Ovary (tissue), 3 donors: ENCODE measurements around the gene POM121L12.

Source experiments
- CTCF ChIP-seq, 3 donors: fragments of 450-650 bp in 2 of 3; fragments of 200-600 bp in 1 of 3; IDR thresholded peaks; one replicate each; pipeline versions ENCODE4 v1.5.1 to v1.8.0; 2016 to 2022; ENCODE audit warnings: antibody characterized with exemption in 3 of 3, mild to moderate bottlenecking in 1 of 3
- EP300 ChIP-seq: sonication (generic); formaldehyde crosslinking; IDR thresholded peaks from one replicate; pipeline ENCODE4 v1.6.1; 2017; ENCODE audit warnings: antibody characterized with exemption
- POLR2A ChIP-seq: fragments of 450-650 bp; IDR thresholded peaks from one replicate; pipeline ENCODE4 v1.6.1; 2017; ENCODE audit warnings: antibody characterized with exemption, mild to moderate bottlenecking, moderate library complexity
- donor health status: DM: no; HTN: no; CAD: no.

GRCh38 chr7:53003653-53004445, 31.6 kb upstream of the POM121L12 start:
- TF ChIP-seq POLR2A (no peak), CTCF (IDR thresholded peaks at IDR 0.05) (no peak), EP300 (no peak)
